A549 (cell line): ENCODE measurements around the gene ADAR.

Experiments used
- BHLHE40 ChIP-seq: IDR thresholded peaks from 2 replicates; pipeline ENCODE4 v1.6.1; 2012; ENCODE audit warnings: low read depth, low read length, inconsistent platforms
- CEBPB ChIP-seq, 2 experiments: fragments of >200 bp in 1 of 2; sonication (Bioruptor Twin) in 1 of 2; formaldehyde crosslinking in 1 of 2; IDR thresholded peaks; 2 replicates each; pipeline ENCODE4 v1.6.1; 2012 to 2016
- CHD2 ChIP-seq: fragments of 150-350 bp; IDR thresholded peaks from 2 replicates; pipeline ENCODE4 v1.6.1; 2014; ENCODE audit warnings: low read length; ENCODE audit not compliant: partially characterized antibody
- CHD4 ChIP-seq: fragments of 200-600 bp; sonication (generic); IDR thresholded peaks from 2 replicates; pipeline ENCODE4 v1.6.1; 2016; ENCODE audit warnings: antibody characterized with exemption, mild to moderate bottlenecking, borderline replicate concordance
- CTCF ChIP-seq: fragments of >200 bp; sonication (Bioruptor Twin); formaldehyde crosslinking; IDR thresholded peaks from 3 replicates; pipeline ENCODE4 v1.5.1; 2016
- EHMT2 ChIP-seq: fragments of 200-600 bp; sonication (generic); IDR thresholded peaks from 2 replicates; pipeline ENCODE4 v1.6.1; 2016; ENCODE audit warnings: antibody characterized with exemption, low read depth, mild to moderate bottlenecking, moderate library complexity
- EP300 ChIP-seq, 2 experiments: fragments of >200 bp; sonication (Bioruptor Twin); formaldehyde crosslinking; IDR thresholded peaks; 2 replicates in 1 of 2; 3 replicates in 1 of 2; pipeline ENCODE4 v1.6.1; 2016 to 2017
- HES2 ChIP-seq: fragments of >200 bp; sonication (Bioruptor Twin); formaldehyde crosslinking; IDR thresholded peaks from 2 replicates; pipeline ENCODE4 v1.6.1; 2016
- MYC ChIP-seq: IDR thresholded peaks from 2 replicates; pipeline ENCODE4 v1.6.1; 2012; ENCODE audit warnings: mild to moderate bottlenecking, inconsistent platforms, low read length, improper control_type of control experiment, borderline replicate concordance
- NFE2L2 ChIP-seq: fragments of 150-350 bp; conservative IDR thresholded peaks from 2 replicates; pipeline ENCODE4 v1.6.1; 2014; ENCODE audit warnings: low read length
- POLR2A ChIP-seq: IDR thresholded peaks from 2 replicates; pipeline ENCODE4 v1.6.1; 2012; ENCODE audit warnings: mild to moderate bottlenecking, low read length
- ZFP36 ChIP-seq: fragments of 450-650 bp; IDR thresholded peaks from 2 replicates; pipeline ENCODE4 v1.6.1; 2014; ENCODE audit warnings: borderline replicate concordance; ENCODE audit not compliant: partially characterized antibody
- TF ChIP-seq, protein P1 (sequence below): IDR thresholded peaks from 2 replicates; pipeline ENCODE4 v1.6.1; 2012

- no peak for TF ChIP-seq CHD4
- TF ChIP-seq POLR2A: no peak
- no peak for TF ChIP-seq CTCF
- no peak for TF ChIP-seq HES2
- no peak for TF ChIP-seq MYC
- no peak for TF ChIP-seq BHLHE40
- TF ChIP-seq CHD2: no peak
- TF ChIP-seq EHMT2: no peak
- TF ChIP-seq EP300 (IDR thresholded peaks at IDR 0.05): no peak
- no peak for TF ChIP-seq CEBPB (IDR thresholded peaks at IDR 0.05)
- TF ChIP-seq ZFP36: no peak
- TF ChIP-seq, protein P1, sequence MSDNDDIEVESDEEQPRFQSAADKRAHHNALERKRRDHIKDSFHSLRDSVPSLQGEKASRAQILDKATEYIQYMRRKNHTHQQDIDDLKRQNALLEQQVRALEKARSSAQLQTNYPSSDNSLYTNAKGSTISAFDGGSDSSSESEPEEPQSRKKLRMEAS: no peak
- TF ChIP-seq NFE2L2: no peak
Observed at GRCh38 chr1:154614247-154614646, 6.3 kb upstream of the ADAR start.
